CD4-positive, alpha-beta T cell treated with Interleukin-2 at 100 ng/mL for 4 hours (primary cell): ENCODE results near the gene ADAMTSL2.
A peak's percentile ranks its signal among the peaks of the same experiment; 100 is the strongest.

Source experiments
- DNase-seq: peaks from one replicate; pipeline ENCODE4 v3.0.0-alpha.2; 2020; ENCODE audit warnings: low spot score

ADAMTSL2 gene

DNA sequence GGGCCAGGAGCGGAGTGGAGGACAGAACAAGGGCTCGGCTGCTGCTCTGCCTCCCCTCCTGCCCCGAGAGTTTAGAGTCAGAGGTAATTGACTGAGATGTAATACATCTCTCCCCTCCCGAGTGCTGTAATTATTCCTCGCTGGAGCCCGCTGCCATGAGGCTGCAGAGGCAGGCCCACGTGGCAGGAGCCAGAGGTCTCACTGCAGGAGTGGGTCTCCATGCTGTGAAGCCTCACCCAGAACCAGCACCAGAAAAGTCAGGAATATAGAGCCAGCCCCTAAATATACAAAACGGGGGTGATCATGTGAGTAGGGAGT lies 72.2 kb downstream of the ADAMTSL2 start:
- no peak for DNase-seq

DNA sequence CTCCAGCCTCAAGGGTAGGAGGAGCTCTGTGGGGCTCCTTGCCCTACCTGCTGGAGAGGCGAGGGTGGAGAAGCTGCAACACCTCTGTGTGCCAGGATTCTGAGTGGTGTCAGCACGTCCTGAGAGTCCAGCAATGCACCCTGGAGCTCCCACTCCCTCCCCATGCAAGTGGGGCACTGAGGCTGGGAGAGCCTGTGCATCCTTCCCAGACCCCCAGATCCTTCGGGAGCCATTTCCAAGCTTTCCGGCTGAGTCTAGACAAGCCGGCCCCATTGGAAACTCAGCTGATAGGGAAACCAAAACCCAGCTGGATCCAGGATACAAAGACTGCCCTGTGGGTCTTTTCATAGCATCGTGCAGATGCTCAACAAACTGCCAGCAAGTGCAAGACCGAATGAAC lies 72.9 kb downstream of the ADAMTSL2 start:
- DNase-seq, result no peak

DNA sequence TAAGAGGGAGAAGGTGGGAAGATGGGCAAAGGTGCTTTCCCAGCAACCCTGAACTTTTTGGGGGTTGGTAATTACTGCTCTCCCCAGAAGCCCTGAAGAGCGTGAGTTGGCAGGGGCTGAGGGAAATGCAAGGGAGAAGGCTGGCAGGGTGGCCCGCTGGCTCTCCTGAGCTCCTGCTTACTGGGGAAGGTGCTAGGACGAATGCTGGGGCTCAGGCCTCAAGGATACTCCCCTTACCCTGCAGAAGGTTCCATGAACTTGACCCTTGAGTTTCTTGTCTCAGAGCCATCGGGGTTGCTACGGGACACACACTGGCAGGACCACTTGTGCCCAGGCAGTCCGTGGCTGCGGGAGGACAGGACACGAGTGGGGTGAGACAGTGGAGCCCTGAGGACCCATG lies 73.5 kb downstream of the ADAMTSL2 start:
- no peak for DNase-seq

DNA sequence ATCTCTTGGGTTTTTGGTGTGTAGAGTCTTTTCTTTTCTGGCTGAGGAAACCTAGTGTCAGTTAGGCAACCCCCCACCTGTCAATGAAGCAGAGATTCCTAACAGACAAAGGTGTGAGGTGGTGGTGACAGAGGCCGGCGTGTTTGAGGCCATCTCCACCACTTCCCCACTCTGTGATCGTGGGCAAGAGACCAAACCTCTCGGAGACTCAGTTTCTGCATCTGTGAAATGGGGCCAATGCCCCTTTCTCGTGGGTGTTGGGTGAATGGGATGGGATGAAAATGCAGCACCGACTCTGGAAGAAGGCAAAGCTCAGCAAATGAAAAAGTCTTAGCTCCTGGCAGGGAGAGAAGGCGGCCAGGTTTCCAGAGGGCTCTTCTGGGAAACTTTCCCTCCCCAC lies 73.9 kb downstream of the ADAMTSL2 start:
- DNase-seq, result no peak

DNA sequence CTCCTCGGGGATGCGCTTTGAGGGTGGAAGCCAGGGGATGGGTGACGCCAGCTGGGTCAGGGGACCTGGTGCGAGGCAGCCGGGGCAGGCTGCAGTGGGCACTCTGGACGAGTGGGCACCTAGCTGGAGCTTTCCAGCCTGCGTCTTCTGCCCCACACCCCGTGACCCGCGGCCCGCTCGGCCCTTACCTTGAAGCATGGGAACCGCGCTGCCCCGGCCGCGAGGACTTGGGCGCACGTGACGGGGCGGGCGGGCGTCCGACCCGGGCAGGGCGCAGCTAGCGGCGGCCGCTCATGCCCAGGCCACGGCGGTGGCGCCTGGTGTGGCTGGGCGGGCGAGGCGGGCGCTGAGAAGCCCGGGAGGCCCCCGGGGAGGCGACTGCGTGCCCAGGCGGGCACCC lies 74.4 kb downstream of the ADAMTSL2 start:
- DNase-seq, result no peak

DNA sequence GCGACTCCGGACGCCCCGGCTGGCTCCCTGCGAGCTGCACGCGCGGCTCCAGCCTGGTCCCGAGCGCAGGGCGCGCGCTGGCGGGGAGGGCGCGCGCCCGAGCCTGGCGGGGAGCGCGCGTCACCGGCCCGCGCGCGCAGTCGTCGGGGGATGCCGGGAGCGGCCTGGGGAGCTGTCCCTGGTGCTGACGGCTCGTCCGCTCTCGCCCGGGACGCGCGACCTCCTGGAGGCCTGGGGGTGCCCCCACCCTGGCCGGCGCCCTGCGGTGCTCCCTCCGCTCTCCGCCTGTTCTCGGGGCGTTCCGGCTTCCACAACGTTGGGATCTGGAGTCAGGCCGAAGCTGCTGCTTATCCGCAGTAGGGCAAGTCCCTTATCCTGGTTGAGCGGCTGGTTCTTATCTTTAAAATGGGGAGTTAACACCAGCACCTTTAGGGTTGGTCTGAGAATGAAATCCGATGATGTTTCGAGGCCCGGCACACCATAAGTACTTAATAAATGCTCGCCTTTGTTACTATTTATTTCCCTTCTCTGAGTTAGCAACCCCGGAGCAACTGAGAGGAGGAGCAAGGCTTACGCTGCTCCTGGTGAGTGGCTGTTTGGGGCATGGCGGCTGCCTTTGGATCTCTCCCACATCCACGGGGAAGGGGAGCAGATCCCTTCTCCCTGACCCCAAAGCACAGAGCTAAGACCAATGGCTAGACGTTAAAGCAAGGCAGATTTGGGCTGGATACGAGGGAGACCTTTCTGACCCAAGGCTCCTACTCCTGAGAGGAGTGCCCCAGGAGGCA lies 75.0 kb downstream of the ADAMTSL2 start, which contains the start of gene FAM163B:
Gene FAM163B (minus strand): TSS at position 79 of the 788 bp plus-strand sequence. CDS start 29,166 bp downstream, outside the sequence.
- no peak for DNase-seq

DNA sequence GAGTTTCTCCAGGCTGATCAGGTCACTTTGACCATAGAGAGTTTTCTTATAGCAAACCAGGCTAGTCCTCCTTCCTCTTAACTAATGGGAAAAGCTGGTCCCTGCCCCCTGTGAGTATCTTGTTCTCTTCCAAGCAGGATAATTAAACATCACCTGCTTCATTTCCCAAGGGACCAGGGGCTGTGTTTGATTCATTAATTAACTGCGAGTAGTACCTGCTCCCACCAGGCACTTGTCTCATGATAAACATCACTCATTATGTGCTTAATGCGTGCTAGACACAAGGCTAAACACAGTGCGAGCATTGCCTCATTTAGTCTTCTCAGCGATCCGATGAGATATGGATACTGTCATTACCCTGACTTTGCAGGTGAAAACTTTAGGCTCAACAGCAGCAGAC lies 76.3 kb downstream of the ADAMTSL2 start:
- DNase-seq, result no peak

DNA sequence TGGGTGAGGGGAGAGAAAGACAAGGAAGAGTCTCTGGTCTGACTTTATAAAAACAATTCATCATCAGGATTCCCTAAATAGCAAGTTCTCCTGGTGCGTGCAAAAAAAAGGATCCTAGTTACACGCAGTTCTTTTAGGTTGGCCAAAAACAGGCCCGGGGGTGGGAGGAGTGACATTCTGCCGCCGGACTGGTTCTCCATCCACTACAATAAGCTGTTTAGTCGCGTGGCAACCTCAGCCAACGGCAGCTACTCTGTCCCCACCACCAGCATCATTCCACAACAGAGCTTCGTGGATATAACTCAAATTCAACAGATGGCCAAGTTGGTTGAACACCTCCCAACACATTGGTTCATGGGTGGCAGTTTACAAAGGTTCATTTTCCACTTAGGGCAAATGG lies 77.5 kb downstream of the ADAMTSL2 start:
- DNase-seq, result no peak

DNA sequence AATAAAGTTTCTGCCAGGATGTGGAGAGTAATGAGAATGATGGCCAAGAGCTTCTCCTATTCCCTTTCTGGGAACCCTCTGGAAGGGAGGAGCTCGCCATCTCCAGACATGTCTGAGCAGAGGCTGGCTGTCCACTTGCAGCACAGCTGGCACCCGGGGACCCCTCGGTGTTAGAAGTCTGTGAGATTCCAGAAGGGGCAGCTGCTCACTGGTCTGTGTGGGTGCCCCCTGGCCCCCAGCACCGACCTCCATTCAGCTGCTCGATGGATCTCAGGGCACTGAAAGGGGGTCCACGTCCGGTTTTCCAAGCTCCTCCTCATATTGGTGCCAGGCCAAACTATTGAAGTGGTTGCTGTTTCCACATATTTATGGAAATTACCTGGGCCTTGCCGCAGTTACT lies 78.3 kb downstream of the ADAMTSL2 start:
- no peak for DNase-seq

DNA sequence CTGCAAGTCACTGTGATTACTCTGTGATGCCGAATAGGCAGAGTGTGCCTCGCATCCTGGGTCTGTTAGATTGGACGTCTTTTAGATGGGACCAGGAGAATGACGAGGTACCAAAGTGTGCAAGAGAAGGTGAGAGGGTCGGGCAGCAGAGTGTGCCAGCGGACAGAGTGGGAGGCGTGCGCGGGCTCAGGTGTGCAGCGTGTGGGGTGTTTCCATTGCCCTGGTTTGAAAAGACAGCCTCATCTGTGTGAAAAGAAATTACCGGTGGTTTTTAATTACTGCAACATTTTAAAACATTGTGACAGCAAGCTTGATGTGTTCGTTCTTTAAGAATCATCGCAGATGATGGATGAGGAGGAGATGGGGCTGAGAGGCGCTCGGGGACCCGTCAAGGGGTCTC lies 78.9 kb downstream of the ADAMTSL2 start:
- DNase-seq, result no peak

DNA sequence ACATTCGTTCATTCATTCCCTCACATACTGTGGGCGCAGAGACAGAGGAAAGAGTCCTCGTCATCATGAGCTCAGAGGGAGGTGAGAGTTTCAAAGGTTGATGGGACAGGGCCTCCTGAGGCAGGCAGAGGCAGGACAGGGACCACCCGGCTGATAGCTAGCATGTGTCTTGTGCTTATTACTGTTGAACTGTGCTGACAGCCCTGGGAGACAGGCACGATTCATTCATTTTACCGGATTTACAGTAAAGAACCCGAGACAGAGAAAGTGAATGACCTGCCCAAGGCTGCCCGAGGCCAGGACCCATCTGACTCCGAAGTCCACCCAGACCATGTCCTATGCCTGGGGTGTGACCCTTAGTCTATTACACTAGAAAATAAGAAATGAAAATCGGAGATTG lies 79.6 kb downstream of the ADAMTSL2 start:
- DNase-seq, result no peak

DNA sequence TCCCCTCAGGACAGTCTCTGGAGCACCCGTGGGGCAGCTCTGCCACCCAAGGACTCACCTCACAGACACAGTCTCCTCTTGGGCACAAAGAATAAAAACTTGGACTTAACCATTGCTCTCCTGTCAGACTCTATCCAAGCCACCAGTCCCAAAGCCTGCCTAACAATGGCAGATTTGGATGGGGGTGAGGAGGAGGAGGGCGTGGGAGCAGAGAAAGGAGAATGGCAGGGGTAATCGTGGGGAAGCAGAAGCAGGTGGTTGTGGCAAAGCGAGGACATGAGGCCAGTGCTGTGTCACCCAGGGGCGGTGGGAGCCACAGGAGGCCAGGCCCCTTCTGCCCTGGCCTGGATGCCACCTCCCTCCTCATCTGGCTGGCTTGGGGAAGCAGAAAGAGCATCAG lies 80.2 kb downstream of the ADAMTSL2 start:
- no peak for DNase-seq

DNA sequence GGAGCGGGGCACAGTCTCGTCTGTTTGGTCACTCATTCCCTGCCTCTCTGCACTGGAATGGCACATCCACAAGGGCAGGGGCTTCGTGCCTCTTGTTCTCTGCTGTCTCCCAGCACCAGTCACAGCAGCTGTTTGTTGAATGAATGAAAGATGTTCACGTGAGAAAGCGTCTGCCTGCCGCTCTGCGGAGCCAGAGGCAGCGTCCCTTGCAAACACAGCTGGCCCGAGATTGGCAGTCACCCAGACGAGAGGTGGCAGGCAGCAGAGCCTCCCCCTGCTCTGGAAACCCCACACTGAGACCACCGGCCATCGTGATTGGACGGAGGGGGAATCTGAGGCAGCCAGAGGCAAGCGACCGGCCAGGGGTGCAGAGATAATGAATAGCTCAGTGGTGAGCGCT lies 80.7 kb downstream of the ADAMTSL2 start:
- no peak for DNase-seq

DNA sequence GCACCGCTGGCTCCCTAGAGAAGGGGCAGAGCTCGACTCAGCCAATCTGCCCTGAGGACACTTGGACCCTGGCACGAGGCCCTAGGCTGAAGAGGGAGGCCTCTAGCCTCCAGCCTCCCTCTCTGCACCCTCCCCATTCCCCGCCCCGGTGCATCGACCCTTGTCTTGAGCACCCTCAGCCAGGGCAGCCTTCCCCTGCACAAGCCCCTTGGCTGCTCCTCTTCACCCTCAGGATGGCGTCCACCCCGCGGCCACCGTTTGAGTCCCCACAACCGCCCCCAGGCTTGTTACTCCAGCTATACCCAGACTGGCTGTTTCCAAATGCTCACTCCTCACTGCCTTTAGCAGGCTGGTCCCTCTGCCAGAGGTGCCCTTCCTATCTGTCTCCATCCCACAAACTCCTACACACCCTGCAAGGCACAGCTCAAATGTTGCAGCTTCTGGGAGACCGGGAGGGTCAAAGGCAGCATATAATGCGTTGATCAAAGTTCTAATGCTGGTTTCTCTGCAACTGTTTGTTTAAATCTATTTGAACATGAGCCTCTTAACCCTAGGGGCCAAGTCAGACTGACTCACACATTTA lies 81.2 kb downstream of the ADAMTSL2 start:
- no peak for DNase-seq

DNA sequence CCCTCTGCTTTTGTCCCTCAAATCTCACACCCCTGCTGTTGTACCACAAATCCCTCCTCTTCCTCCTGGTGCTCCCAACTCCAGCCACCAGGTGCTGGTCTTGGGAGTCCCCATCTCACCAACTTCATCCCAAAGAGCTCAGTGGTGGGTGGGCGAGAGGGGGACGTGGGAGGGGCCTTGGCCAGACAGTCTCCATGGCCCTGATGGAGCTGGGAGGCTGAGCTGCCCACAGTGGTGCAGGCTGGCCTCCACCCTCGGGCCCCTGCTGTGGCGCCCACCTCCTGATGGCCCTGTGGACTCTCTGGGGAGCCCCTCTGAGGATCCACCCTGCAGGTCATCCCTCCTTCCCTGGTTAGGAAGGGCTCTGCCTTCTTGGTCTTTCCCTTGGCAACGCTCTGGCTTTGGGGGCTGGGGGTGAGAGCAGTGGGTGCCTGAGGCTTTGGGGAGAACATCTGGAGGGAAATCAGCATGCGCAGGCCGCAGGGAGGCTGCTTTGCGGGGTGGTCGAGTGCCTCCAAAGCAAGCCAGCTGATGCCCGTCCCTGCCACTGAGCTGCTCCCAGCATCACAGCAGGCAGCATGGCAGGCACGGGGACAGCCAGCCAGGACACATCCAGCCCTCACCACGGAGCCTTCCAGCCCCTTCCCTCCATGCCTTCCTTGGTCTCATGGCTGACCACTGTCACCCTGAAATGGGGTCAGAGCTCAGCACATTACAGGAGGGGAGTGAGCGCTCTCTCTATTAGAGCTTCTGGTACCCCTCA lies 82.3 kb downstream of the ADAMTSL2 start:
- no peak for DNase-seq

DNA sequence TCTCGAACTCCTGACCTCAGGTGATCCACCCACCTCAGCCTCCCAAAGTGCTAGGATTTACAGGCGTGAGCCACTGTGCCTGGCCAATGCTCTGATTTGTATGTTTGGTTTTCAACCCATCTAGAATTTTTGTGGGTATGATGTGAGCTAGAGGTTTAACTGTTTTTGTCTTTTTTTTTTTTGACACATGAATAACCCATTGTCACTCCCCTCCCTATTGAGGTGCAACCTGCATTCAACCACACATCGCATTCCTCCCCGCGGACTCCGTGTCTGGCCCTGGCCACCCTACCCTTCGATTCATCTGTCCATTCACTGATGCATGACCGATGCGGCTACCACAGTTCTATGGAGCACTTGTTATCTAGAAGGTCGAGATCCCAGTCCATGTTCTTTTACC lies 84.2 kb downstream of the ADAMTSL2 start:
- DNase-seq, result no peak

DNA sequence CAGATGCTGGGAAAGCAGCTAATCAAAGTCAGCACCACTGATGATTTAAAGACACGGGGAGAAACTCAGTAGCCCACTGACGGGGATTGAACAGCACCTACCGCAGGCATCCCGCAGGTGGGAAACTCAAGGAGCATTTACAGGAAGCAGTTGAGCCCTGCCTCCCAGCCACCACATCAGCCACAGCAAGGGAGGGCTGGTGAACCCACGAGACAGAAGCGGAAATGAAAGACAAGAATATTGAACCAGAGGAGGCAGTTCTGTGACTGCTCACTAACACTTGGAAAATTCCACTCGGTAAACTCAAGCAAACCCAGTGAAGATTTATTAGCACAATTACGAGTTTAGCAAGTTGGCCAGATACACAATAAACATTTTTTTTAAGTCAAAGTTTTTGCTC lies 85.3 kb downstream of the ADAMTSL2 start:
- DNase-seq, result peak; percentile 46

DNA sequence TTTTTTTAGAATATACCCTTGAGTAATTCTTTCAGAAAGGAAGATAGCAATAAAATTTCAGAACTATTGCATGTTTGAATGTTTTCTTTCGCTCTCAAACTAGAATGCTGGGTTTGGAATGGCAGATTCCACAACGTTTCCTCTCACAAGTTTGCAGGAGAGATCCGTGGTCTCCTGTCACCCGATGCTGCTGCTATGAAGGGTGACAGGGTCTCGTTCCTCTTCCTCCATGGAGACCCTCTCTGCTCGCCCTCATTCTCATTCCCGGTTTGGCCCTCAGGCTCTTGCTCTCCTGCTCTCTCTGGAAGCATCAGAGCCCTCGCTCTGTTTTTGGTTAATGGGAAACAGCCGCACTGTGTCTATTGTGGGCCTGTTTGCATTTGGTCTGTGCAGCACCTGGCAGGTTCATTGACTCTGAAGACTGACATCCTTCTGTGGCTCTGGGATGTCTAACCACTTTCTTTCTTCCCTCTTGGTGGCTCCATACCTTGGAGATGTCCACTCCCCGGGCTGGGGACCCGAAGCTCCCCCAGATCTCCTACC lies 87.3 kb downstream of the ADAMTSL2 start:
- no peak for DNase-seq

DNA sequence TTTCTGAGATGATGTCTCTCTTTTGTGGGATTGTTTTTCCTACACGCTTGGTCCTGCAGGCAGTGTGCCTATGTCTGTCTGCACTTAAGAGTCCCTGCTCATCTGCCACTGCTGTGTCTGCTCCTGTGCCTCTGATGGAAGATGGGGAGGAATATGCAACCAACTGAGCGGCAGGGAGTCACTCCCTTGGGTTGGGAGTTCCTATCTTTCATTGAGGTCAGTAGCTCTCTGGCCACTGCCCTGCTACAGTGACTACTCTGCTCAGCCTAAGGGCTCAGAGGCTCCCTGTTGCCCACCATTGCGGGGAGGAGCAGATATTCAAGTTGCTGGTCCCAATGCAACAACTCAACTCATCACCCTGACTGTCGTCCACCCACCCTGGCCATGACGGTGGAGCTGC lies 88.1 kb downstream of the ADAMTSL2 start:
- DNase-seq, result no peak
